Brain microvascular endothelial cell (primary cell): ENCODE data around the gene SEPTIN7.
A peak's percentile ranks its signal among the peaks of the same experiment; 100 is the strongest.

Source experiments
- DNase-seq: peaks from one replicate; pipeline ENCODE4 v3.0.0-alpha.2; 2020
- H3K27ac ChIP-seq: fragments of 250-450 bp; sonication (Bioruptor Pico); 2 replicates; pipeline ENCODE4 v1.5.1; 2020; ENCODE audit warnings: mild to moderate bottlenecking, moderate library complexity
- H3K27me3 ChIP-seq: fragments of 250-450 bp; sonication (Bioruptor Pico); replicated peaks from 2 replicates; pipeline ENCODE4 v1.5.1; 2020; ENCODE audit warnings: mild to moderate bottlenecking
- H3K36me3 ChIP-seq: fragments of 250-450 bp; sonication (Bioruptor Pico); replicated peaks from 2 replicates; pipeline ENCODE4 v1.5.1; 2020; ENCODE audit warnings: mild to moderate bottlenecking
- H3K4me3 ChIP-seq: 2 replicates; pipeline ENCODE4 v1.5.1; 2011; ENCODE audit warnings: low read depth, mild to moderate bottlenecking, control low read depth, low read length, moderate library complexity
- in situ Hi-C: cut with HindIII; loops from 2 replicates; pipeline ENCODE4 v1.10.0; 2017; ENCODE audit warnings: low sequenced_read_pairs, low pct_ligation_motif_present
- TF ChIP-seq, protein P1 (sequence below): IDR thresholded peaks from 2 replicates; pipeline ENCODE4 v1.5.1; 2011; ENCODE audit warnings: low read depth, mild to moderate bottlenecking, moderate library complexity, low read length, control low read depth, inconsistent platforms; ENCODE audit errors: missing control alignments

Gene SEPTIN7

GRCh38 chr7:35848725-35849124 lies 47.9 kb downstream of the SEPTIN7 start:
- in situ Hi-C loops: no loop called here
- Histone ChIP-seq H3K4me3 (no peak overlapping the region), H3K27ac (no peak overlapping the region), H3K36me3 (peaks cover 5% of the 10 kb centered on the region), H3K27me3 (no peaks in the 10 kb centered on the region)
- no peak for DNase-seq
- TF ChIP-seq, protein P1, sequence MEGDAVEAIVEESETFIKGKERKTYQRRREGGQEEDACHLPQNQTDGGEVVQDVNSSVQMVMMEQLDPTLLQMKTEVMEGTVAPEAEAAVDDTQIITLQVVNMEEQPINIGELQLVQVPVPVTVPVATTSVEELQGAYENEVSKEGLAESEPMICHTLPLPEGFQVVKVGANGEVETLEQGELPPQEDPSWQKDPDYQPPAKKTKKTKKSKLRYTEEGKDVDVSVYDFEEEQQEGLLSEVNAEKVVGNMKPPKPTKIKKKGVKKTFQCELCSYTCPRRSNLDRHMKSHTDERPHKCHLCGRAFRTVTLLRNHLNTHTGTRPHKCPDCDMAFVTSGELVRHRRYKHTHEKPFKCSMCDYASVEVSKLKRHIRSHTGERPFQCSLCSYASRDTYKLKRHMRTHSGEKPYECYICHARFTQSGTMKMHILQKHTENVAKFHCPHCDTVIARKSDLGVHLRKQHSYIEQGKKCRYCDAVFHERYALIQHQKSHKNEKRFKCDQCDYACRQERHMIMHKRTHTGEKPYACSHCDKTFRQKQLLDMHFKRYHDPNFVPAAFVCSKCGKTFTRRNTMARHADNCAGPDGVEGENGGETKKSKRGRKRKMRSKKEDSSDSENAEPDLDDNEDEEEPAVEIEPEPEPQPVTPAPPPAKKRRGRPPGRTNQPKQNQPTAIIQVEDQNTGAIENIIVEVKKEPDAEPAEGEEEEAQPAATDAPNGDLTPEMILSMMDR: no peak

DNA sequence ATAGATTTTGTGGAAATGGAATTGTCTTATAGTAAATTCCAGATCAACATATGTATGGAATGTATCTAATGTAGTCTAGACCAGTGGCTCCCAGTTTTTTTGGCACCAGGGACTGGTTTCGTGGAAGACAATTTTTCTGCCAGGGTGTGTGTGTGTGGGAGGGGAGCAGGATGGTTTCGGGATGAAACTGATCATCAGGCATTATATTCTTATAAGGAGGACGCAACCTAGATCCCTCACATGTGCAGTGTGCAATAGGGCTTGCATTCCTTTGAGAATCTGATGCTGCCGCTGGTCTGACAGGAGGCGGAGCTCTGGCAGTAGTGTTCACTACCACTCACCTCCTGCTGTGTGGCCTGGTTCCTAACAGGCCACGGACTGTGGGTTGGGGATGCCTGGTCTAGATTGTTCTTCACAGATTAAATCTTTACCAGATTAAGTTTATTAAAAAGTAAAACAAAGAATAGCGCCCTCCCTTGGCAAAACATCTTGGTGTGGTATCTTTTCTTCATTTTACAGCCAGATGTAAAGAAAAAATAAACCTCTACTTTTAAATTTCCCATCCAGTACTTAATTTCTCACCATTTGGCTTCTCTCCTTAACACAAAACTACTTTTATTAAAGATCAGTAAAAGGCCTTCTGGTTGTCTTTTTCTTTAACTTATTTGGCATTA lies 48.4 kb downstream of the SEPTIN7 start:
- no peaks in the 10 kb centered on the region for H3K27me3 ChIP-seq
- TF ChIP-seq, protein P1: peak; percentile 3
- in situ Hi-C loops: no loop called here

GRCh38 chr7:35849954-35850353 lies 49.1 kb downstream of the SEPTIN7 start:
- DNase-seq: no peak
- TF ChIP-seq, protein P1: no peak
- Histone ChIP-seq H3K4me3 (no peak overlapping the region), H3K36me3 (peaks cover 5% of the 10 kb centered on the region), H3K27me3 (no peaks in the 10 kb centered on the region), H3K27ac (no peak overlapping the region)
- in situ Hi-C loops: no loop called here

More for the DNA sequence above, 48.4 kb downstream of the SEPTIN7 start:
- Histone ChIP-seq H3K4me3 (no peak overlapping the region), H3K27ac (no peak overlapping the region), H3K36me3 (peaks cover 5% of the 10 kb centered on the region)
- peak; percentile 66 for DNase-seq
